Stimulated activated memory B cell treated with anti-CD40 and anti-IgM and Interleukin-4, amounts not matched to agents 10 μg/mL and 1 μg/mL and 100 μg/mL, for 72 hours (primary cell): ENCODE results near the gene RAB11FIP4.
A peak's percentile ranks its signal among the peaks of the same experiment; 100 is the strongest.

Source experiments
- ATAC-seq: fragments of 150-1000 bp; cut with Tn5 transposase; 2 replicates; pipeline ENCODE4 v1.10.0; 2021
- H3K27ac Mint-ChIP-seq: one replicate; pipeline ENCODE4 v1.8.0; 2022; ENCODE audit warnings: mild to moderate bottlenecking, mixed read lengths
- H3K27me3 Mint-ChIP-seq: one replicate; pipeline ENCODE4 v1.8.0; 2022; ENCODE audit warnings: mixed read lengths
- H3K36me3 Mint-ChIP-seq: one replicate; pipeline ENCODE4 v1.8.0; 2022; ENCODE audit warnings: mixed read lengths
- H3K4me1 Mint-ChIP-seq: one replicate; pipeline ENCODE4 v1.8.0; 2022; ENCODE audit warnings: mixed read lengths
- H3K4me3 Mint-ChIP-seq: one replicate; pipeline ENCODE4 v1.8.0; 2022; ENCODE audit warnings: mild to moderate bottlenecking, moderate library complexity, mixed read lengths
- H3K9me3 Mint-ChIP-seq: one replicate; pipeline ENCODE4 v1.8.0; 2022; ENCODE audit warnings: mixed read lengths

Gene RAB11FIP4

DNA sequence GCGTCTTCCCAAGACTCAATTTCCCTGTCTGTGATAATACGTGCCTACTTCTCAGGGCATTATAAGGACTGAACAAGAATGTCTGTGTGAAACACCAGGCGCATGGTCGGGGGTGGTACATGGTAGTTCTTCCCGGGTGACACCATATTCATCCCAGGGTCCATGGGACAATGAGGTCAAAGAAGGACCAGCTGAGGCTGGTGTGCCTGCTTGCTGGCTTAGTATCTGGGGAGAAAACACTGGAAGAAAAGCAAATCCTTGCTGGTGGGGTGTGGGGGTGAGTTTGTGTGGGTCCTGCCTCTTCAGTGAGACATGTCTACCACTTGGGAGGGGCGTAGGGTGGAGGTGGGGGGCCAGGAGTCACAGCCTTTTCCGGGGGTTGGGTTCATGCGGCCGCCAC, 174.2 kb downstream of the RAB11FIP4 start:
- no peak overlapping the region for H3K4me3 Mint-ChIP-seq
- H3K36me3 Mint-ChIP-seq = no peaks in the 10 kb centered on the region
- no peak overlapping the region for H3K27ac Mint-ChIP-seq
- H3K27me3 Mint-ChIP-seq = no peaks in the 10 kb centered on the region
- H3K4me1 Mint-ChIP-seq = peaks cover 23% of the 10 kb centered on the region
- no peaks in the 10 kb centered on the region for H3K9me3 Mint-ChIP-seq
- ATAC-seq = no peak

DNA sequence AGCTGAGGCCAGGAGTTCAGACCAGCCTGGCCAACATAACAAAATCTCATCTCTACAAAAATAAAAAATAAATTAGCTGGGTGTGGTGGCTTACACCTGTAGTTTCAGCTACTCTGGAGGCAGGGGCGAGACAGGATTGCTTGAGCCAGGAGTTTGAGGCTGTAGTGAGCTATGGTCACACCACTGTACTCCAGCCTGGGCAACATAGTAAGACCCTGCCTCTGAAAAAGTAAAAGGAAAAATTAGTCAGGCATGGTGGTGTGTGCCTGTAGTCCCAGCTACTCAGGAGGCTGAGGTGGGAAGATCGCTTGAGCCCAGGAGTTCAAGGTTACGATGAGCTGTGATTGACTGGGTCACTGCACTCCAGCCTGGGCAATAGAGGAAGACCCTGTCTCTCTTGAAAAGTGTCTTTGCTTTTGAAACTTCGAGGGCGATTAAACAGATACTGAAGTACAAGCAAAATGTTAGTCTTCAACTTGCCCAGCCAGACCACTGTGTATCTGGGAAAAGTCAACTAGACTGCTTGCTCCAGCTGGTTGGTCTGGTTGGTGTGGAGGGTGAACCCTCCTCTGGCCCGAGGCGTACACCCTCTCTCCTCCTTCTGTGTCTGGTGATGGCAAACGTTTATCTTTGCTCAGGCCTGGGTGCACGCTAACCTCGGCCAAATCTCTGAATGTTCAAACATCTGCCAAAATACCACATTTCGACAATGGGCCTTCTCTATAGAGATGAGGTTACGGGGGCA, 174.9 kb downstream of the RAB11FIP4 start:
- ATAC-seq = no peak
- Mint-ChIP-seq H3K27me3 (no peaks in the 10 kb centered on the region), H3K9me3 (no peaks in the 10 kb centered on the region), H3K4me3 (no peak overlapping the region), H3K27ac (no peak overlapping the region), H3K36me3 (no peaks in the 10 kb centered on the region), H3K4me1 (peaks cover 15% of the 10 kb centered on the region)

DNA sequence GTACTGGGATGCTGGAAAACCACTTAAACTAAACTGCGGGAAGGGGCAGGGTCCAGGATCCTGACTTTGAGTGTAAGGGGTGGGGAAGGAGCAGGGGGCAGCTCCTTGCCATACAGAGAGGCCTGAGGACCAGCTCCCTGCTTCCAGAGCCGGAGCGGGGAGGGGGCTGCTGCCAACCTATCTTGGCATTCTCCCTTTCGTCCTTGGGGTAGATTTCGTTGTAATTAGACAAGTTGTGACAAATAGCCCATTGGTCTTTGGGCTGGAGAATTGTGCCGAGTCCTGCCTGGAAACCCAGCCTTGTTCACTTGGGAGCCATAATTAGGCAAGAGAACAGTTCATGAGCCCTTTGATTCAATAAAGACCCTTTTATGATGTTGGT, 175.5 kb downstream of the RAB11FIP4 start:
- no peak for ATAC-seq
- Mint-ChIP-seq H3K9me3 (no peaks in the 10 kb centered on the region), H3K4me3 (no peak overlapping the region), H3K27me3 (no peaks in the 10 kb centered on the region), H3K36me3 (no peaks in the 10 kb centered on the region), H3K27ac (no peak overlapping the region), H3K4me1 (peaks cover 10% of the 10 kb centered on the region)

DNA sequence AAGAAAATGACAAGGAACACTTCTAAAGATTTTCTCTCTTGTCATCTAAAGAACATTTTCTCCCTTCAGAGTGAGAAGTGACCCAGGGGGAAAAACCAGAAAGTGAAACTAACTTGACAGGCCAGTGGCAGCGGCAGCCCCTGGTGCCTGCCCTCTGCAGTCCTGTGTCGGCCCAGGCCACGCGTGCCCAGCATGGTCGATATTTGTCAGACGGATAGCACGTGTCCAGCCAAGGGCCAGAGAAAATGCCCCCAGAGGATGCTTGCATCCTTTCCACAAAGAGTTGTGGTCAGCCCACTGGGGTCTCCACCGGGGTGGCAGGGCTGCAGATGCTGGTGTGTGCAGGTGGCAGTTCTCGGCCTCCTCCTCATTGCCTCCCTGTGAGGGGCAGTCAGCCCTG, 176.6 kb downstream of the RAB11FIP4 start:
- ATAC-seq = peak; percentile 47
- H3K4me3 Mint-ChIP-seq = no peak overlapping the region
- no peaks in the 10 kb centered on the region for H3K27me3 Mint-ChIP-seq
- no peak overlapping the region for H3K27ac Mint-ChIP-seq
- H3K36me3 Mint-ChIP-seq = no peaks in the 10 kb centered on the region
- H3K9me3 Mint-ChIP-seq = no peaks in the 10 kb centered on the region
- peaks cover 9% of the 10 kb centered on the region for H3K4me1 Mint-ChIP-seq

DNA sequence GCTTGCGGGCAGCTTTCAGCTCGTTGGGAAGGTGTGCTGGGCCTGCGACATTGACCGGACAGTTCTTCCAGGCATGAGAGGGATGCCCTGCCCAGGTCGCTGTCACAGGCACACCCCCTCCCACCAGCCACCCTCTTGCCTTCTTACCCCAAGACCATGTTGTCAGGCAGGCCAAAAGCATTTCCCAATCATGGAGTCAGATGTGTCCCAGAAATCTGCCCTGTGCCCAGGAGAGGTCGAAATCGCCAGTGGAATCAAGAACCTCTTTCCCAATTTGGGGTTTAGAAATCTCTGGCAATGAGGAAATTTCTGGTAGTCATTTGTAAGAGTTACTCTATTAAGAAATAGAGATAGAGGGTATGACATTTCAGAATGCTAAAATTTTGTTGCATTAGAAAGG, 177.1 kb downstream of the RAB11FIP4 start:
- Mint-ChIP-seq H3K4me1 (peaks cover 13% of the 10 kb centered on the region), H3K27ac (no peak overlapping the region), H3K27me3 (no peaks in the 10 kb centered on the region), H3K36me3 (no peaks in the 10 kb centered on the region), H3K9me3 (no peaks in the 10 kb centered on the region), H3K4me3 (no peak overlapping the region)
- ATAC-seq = no peak

DNA sequence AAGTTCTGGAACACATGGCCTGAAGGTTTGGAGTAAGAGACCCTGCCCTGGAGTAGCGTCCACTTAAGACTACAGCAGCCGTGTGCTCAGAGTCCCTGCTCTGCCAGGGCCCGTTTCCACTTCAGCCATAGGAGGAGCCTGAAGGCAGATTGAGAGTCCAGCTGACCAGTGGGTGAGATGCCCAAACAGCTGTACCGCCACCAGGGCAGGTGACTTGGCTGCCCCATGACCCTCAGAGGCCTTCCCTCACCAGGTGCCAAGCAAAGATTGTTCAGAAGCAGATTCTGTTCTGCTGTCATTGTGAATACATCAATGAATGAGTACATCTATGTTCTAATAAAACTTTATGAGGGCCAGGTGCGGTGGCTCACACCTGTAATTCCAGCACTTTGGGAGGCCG, 178.8 kb downstream of the RAB11FIP4 start:
- H3K4me3 Mint-ChIP-seq = no peak overlapping the region
- H3K27me3 Mint-ChIP-seq = no peaks in the 10 kb centered on the region
- no peak for ATAC-seq
- no peaks in the 10 kb centered on the region for H3K9me3 Mint-ChIP-seq
- H3K4me1 Mint-ChIP-seq = peaks cover 14% of the 10 kb centered on the region
- no peaks in the 10 kb centered on the region for H3K36me3 Mint-ChIP-seq
- H3K27ac Mint-ChIP-seq = no peak overlapping the region

DNA sequence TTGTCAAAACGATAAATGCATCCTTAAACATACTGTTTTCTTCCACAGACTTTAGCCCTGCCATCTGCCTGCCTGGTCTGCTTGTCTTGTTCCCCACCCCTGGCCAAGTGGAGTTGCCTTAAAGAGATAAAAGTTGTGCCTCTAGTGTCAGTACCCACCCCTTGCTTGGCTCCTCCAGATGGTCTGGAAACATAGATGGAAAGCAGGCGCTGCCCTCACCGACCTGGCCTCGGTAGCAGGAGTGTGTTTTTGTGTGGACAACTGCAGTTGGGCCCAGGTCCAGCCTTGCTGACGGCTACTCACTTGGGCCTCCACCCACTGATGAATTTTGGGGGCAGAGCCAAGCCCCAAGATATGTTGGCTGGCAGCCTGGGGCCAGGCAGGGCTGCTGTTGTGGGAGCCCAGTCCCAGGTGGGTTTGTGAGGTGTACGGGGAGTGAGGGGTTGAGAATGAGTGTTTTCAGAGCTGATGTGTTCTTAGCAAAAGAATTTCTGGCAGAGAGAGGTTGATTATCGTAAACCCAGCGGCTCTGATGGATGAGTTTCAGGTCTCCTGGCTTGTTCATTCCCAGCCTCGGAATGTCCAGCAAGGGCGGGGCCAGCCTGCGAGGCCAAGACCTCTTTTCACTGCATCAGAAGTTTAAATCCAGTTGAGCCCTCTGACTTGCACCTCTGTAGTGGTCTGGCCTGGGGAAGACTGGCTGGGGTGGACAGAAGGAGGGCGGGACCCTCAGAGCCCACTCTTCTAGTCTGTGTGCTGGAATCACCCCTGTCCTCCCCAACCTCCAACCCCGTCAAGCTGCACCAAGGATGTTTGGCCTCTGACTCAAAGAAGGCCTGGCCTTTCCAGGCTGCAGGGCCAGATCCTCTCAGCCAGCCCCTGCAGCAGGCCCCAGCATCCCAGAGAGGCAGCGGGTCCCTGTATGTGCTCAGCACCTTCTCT, 179.7 kb downstream of the RAB11FIP4 start:
- no peak for ATAC-seq
- peaks cover 14% of the 10 kb centered on the region for H3K4me1 Mint-ChIP-seq
- no peaks in the 10 kb centered on the region for H3K27me3 Mint-ChIP-seq
- H3K36me3 Mint-ChIP-seq = no peaks in the 10 kb centered on the region
- no peak overlapping the region for H3K27ac Mint-ChIP-seq
- H3K4me3 Mint-ChIP-seq = no peak overlapping the region
- no peaks in the 10 kb centered on the region for H3K9me3 Mint-ChIP-seq

DNA sequence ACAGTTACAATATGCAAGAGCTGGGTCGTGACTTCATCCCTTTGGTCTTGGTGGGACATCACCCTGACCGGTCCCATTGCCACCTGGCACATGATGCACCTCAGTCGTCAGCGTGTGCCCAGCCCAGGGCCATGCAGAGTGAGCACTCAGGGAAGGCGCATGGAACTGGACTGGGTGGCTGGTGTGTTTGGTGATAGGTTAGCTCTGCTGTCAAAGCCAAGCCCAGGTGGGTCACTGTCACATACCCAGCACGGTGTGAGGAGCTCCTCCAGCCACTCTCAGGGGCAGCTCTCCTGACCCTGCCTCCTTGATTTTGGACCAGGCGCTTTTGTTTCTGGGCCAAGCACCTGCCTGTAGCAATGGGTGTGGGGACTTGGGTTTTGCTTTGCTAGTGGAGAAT, 180.9 kb downstream of the RAB11FIP4 start:
- Mint-ChIP-seq H3K4me1 (peaks cover 13% of the 10 kb centered on the region), H3K9me3 (no peaks in the 10 kb centered on the region), H3K27me3 (no peaks in the 10 kb centered on the region), H3K27ac (no peak overlapping the region), H3K36me3 (no peaks in the 10 kb centered on the region), H3K4me3 (no peak overlapping the region)
- ATAC-seq = no peak

DNA sequence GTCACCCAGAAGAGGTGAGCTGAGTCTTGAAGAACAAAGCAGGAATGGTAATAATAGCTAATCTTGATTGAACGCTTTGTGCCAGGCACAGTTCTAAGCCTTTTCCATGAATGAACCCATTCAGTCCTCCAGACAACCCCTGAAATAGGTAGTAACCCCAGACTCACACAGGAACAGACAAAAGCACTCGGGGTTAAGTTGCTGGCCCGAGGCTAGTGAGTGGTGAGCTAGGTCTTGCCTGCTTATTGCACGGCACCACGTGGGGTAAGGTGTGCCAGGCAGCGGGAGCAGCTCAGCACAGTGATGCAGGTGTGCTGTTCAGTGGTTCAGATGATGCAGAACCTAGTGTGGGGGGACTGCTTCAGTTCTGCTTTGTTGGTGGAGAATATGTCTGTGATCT, 181.6 kb downstream of the RAB11FIP4 start:
- no peaks in the 10 kb centered on the region for H3K9me3 Mint-ChIP-seq
- H3K36me3 Mint-ChIP-seq = no peaks in the 10 kb centered on the region
- H3K27me3 Mint-ChIP-seq = no peaks in the 10 kb centered on the region
- no peak overlapping the region for H3K4me3 Mint-ChIP-seq
- peaks cover 6% of the 10 kb centered on the region for H3K4me1 Mint-ChIP-seq
- no peak for ATAC-seq
- no peak overlapping the region for H3K27ac Mint-ChIP-seq

DNA sequence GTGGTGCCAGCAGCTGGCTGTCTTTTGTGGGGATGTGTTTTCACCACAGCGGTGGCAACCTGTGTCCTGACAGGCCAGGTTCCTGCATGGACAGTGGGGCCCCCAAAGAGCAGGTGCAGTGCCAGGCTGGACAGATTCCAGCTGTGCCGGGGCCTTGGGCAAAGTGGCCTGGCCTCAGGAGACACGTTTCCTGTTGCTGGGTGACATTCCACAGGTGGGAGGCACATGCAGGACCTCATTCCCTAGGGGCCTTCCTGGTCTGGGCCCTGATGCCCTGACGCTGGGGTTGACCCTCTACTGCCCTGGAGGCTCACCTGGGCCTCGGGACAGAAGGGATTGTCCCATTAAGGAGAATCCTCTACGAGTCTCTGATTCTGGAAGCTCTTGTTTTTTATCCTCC, 182.4 kb downstream of the RAB11FIP4 start:
- no peak for ATAC-seq
- no peak overlapping the region for H3K27ac Mint-ChIP-seq
- no peaks in the 10 kb centered on the region for H3K36me3 Mint-ChIP-seq
- H3K9me3 Mint-ChIP-seq = no peaks in the 10 kb centered on the region
- no peaks in the 10 kb centered on the region for H3K27me3 Mint-ChIP-seq
- peaks cover 6% of the 10 kb centered on the region for H3K4me1 Mint-ChIP-seq
- H3K4me3 Mint-ChIP-seq = no peak overlapping the region

DNA sequence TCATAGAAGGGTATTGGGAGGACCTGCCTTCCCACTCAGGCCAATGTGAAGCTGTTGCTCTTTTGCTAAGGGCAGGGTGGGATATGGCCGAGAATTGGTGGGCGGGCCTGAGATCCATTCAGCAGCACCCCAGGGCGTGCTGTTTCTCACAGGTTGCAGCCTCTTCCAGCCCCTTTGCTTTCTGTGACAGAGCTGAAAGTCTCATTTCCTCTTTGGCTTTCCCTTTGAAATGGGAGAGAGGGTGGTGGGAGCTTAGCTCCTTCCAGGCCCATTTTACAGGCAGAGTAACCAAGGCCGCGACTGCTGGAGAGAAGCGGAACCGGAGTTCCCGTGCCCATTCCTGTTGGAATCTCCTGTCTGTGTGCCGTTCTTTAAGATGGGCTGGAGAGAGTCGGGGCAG, 183.0 kb downstream of the RAB11FIP4 start:
- Mint-ChIP-seq H3K27me3 (no peaks in the 10 kb centered on the region), H3K4me1 (peaks cover 6% of the 10 kb centered on the region), H3K27ac (no peak overlapping the region), H3K4me3 (no peak overlapping the region), H3K36me3 (no peaks in the 10 kb centered on the region), H3K9me3 (no peaks in the 10 kb centered on the region)
- ATAC-seq = no peak

DNA sequence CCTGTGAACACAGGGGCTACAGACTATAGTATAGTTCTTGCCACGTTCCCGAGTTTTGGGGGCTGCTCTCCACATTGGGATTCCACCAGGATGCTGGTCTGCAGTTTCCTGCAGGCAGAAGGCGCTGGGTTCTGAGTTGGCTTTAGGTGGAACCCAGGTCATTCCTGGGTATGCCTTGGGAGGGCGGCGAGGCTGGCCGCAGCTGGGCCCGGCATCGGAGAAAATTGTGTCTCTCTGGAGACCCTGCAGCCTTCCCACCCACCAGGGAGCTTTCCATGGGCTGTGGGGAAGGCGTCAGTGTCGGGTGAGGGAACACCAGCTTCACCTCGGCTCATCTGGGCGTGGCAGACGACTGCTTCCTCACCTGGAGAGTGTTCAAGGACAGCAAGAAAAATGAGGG, 183.6 kb downstream of the RAB11FIP4 start:
- Mint-ChIP-seq H3K27ac (no peak overlapping the region), H3K36me3 (no peaks in the 10 kb centered on the region), H3K9me3 (no peaks in the 10 kb centered on the region), H3K27me3 (no peaks in the 10 kb centered on the region), H3K4me3 (no peak overlapping the region), H3K4me1 (peaks cover 6% of the 10 kb centered on the region)
- ATAC-seq = no peak

DNA sequence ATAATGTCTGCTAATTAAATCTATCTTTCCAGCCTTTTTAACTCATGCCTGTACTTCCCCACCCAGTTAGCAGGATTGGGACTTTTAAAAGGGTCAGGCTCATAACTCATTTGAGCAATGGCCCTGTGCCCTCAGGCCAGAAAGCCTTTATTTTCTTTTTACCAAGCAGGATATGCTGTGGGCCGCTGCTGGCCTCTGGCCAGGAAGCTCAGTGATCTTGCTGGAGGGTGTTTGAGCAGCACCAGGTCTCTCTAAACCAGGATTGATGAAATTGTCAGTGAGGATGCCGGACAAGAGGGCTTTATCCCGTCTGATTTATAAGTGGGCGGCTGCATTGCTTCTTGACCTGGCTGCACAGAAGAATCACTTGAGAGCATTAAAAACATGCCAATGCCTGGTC, 187.8 kb downstream of the RAB11FIP4 start:
- H3K27ac Mint-ChIP-seq = no peak overlapping the region
- no peaks in the 10 kb centered on the region for H3K27me3 Mint-ChIP-seq
- H3K4me3 Mint-ChIP-seq = no peak overlapping the region

DNA sequence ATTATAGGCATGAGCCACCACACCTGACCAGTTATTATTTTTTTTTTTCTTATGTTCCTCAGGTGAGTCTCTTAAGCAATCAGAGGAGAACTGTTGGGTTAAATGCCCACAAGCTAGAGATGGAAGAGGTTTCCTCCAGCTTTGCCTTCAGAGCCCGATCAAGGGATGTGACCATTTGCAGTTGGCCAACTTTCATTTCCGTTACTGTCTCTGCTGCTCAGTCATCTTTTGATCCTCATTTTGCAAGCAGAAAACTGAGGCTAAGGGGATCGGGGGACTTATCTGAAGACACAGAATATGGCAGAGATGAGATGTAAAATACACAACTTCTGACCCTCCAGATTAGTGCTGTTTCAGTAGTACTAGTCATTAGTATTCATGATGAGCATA, 188.8 kb downstream of the RAB11FIP4 start:
- Mint-ChIP-seq H3K4me3 (no peak overlapping the region), H3K36me3 (no peaks in the 10 kb centered on the region), H3K9me3 (no peaks in the 10 kb centered on the region), H3K27me3 (no peaks in the 10 kb centered on the region), H3K27ac (peak overlapping the region; percentile 73), H3K4me1 (peaks cover 38% of the 10 kb centered on the region)
- ATAC-seq = no peak

More for the DNA sequence above, 187.8 kb downstream of the RAB11FIP4 start:
- H3K9me3 Mint-ChIP-seq = no peaks in the 10 kb centered on the region
- H3K4me1 Mint-ChIP-seq = peaks cover 32% of the 10 kb centered on the region
- no peak for ATAC-seq
- H3K36me3 Mint-ChIP-seq = no peaks in the 10 kb centered on the region

DNA sequence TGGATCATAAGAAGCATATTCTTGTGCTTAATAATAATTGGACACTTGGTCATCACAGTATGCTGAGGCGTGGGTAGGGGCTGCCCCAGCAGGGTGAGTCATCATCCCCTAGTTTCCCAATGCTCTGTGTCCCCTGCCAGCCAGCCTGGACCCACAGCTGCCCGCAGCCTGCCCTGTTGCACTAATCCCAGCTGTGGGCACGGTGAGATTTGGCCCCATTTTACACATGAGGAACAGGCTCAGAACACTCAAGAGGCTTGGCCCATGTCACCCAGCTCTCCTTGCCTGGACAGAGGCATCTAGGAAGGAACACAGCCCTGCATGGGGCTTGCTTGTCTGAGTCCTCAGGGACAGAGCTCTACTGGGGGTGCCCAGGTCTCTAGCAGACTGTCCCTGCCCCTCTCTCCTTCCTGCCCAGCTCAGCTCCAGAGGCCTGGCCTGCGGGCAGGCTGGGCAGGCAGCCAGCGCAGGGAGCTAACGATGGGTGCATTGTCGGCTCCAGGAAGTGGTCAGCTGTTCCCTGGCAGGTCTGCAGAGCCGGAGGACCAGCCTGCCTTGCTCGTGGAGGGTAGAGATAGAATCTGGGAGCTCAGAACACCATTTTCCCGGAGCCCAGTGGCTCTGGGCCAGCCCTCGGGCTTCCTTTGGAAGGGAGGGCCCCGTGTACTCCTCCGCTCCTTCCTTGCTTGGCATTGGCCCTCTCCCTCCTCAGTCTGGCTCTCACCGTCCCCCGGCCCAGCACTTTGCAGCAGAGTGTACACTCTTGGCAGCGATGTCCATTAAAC, 189.4 kb downstream of the RAB11FIP4 start:
- ATAC-seq = peak; percentile 54
- Mint-ChIP-seq H3K4me1 (peaks cover 38% of the 10 kb centered on the region), H3K27me3 (no peaks in the 10 kb centered on the region), H3K27ac (peak overlapping the region; percentile 73), H3K4me3 (no peak overlapping the region), H3K36me3 (no peaks in the 10 kb centered on the region), H3K9me3 (no peaks in the 10 kb centered on the region)
